Stimulated activated naive CD8-positive, alpha-beta T cell treated with anti-CD3 and anti-CD28 coated beads, Interleukin-15, Interleukin-2, amounts not matched to agents 100 ng/mL and 50 ng/mL, for 24 hours (primary cell): ENCODE measurements around the gene GGTA1.
A peak's percentile ranks its signal among the peaks of the same experiment; 100 is the strongest.

ENCODE experiments used
- H3K27ac Mint-ChIP-seq: one replicate; pipeline ENCODE4 v1.8.0; 2021; ENCODE audit warnings: mild to moderate bottlenecking, mixed read lengths
- H3K27me3 Mint-ChIP-seq: one replicate; pipeline ENCODE4 v1.8.0; 2021; ENCODE audit warnings: mixed read lengths
- H3K36me3 Mint-ChIP-seq: one replicate; pipeline ENCODE4 v1.8.0; 2021; ENCODE audit warnings: low read depth, mixed read lengths
- H3K4me1 Mint-ChIP-seq: one replicate; pipeline ENCODE4 v1.8.0; 2021; ENCODE audit warnings: low read depth, mixed read lengths
- H3K4me3 Mint-ChIP-seq: one replicate; pipeline ENCODE4 v1.8.0; 2021; ENCODE audit warnings: mild to moderate bottlenecking, mixed read lengths
- H3K9me3 Mint-ChIP-seq: one replicate; pipeline ENCODE4 v1.8.0; 2021; ENCODE audit warnings: mixed read lengths

GGTA1 gene

DNA sequence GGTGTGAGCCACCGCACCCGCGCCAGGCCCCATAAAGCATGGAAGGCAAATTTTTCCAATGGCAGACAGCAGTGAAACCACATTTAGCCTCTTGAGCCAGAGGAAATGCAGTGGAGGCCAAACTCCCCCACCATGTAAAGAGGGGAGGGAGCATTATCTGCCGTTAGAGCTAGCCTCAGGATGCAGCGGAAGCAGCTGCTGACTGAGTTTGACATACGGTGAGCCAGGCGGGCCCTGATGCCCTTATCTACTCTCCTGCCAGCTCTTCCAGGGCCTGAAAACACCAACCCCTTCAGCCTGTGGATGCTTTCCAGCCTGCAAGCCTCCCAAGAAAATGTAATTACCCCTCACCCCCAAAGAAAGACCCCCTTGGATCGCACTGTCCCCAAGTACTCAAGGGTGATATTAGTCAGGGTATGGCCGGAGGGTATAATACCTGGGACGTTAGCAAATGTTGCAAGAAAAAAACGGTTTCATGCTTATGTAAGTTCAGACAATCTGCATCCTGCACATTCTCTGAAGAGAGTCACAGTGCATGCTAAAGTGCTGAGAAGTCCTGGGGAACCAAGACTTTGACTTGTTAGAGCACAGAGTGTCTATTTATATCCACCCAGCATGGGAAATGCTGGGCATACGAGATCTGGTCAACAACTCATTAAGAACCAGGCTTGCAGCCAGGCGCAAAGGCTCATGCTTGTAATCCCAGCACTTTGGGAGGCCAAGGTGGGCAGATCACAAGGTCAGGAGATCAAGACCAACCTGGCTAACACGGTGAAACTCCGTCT, 11.3 kb upstream of the GGTA1 start:
- H3K27ac Mint-ChIP-seq = no peak overlapping the region
- peaks cover 7% of the 10 kb centered on the region for H3K27me3 Mint-ChIP-seq
- H3K4me3 Mint-ChIP-seq = no peak overlapping the region
- no peaks in the 10 kb centered on the region for H3K4me1 Mint-ChIP-seq
- H3K36me3 Mint-ChIP-seq = no peaks in the 10 kb centered on the region
- H3K9me3 Mint-ChIP-seq = no peaks in the 10 kb centered on the region

DNA sequence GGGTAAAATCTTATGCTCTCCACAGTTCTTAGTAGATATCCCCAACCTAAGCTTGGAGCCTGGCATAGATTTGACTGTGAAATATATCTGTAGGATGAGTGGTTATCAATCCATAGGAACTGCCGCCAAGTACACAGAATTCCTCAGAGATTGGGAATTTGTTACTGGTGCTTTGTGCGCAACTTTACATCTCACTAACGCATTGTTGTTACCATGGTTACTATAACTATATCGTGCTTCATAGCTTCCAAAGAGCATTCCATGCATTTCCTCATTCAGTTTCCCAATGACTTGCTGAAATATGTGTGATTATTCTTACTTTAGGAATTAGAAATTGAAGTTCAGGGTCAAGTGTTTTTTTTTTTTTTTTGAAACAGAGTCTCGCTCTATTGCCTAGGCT, 9.5 kb upstream of the GGTA1 start:
- H3K4me3 Mint-ChIP-seq = no peak overlapping the region
- no peaks in the 10 kb centered on the region for H3K36me3 Mint-ChIP-seq
- no peak overlapping the region for H3K27ac Mint-ChIP-seq
- peaks cover 7% of the 10 kb centered on the region for H3K27me3 Mint-ChIP-seq
- H3K9me3 Mint-ChIP-seq = no peaks in the 10 kb centered on the region
- H3K4me1 Mint-ChIP-seq = no peaks in the 10 kb centered on the region

DNA sequence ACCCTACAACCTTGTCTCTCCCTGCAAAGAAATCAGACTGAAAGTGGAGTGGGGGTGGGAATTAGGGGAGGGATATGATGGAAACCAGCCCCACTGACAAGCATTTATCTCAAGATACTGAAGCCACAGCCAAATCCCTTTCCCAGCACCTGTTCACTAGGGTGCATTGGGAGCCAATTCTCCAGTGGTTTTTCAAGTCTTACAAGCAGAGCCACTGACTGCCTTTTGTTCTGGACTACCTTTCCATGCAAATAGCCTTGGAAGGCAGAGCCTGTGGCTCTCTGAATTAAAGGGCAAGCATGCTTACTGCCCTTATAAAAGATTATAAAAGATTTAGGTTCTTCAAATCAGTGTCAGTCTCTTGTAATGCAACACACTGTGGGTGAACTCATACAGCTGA, 8.8 kb upstream of the GGTA1 start:
- no peaks in the 10 kb centered on the region for H3K36me3 Mint-ChIP-seq
- no peak overlapping the region for H3K4me3 Mint-ChIP-seq
- peaks cover 11% of the 10 kb centered on the region for H3K27me3 Mint-ChIP-seq
- H3K9me3 Mint-ChIP-seq = no peaks in the 10 kb centered on the region
- no peak overlapping the region for H3K27ac Mint-ChIP-seq
- H3K4me1 Mint-ChIP-seq = no peaks in the 10 kb centered on the region

GRCh38 chr9:121505903-121506735, 6.5 kb upstream of the GGTA1 start:
- Mint-ChIP-seq H3K4me1 (no peaks in the 10 kb centered on the region), H3K27ac (no peak overlapping the region), H3K27me3 (peaks cover 18% of the 10 kb centered on the region), H3K36me3 (no peaks in the 10 kb centered on the region), H3K9me3 (no peaks in the 10 kb centered on the region), H3K4me3 (no peak overlapping the region)

GRCh38 chr9:121503444-121503843, 3.8 kb upstream of the GGTA1 start:
- Mint-ChIP-seq H3K27me3 (peaks cover 36% of the 10 kb centered on the region), H3K27ac (no peak overlapping the region), H3K9me3 (no peaks in the 10 kb centered on the region), H3K36me3 (no peaks in the 10 kb centered on the region), H3K4me1 (peaks cover 15% of the 10 kb centered on the region), H3K4me3 (no peak overlapping the region)

DNA sequence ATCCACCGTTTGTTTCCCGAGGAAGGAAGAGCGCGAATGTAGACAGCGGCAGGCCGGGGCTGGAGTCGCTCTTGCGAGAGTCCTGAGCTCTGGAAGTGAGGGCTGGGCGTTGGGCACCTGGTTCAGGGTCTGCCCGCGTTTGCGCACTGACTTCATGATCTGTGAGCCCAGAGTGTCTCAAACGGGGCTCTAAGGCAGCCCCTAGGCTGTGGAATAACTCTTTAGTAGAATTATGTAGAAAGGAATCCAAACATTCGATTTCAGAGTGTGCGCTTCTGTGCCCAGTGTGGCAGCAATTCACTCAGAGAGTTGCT, 478 bp upstream of the GGTA1 start:
- Mint-ChIP-seq H3K27ac (no peak overlapping the region), H3K27me3 (peaks cover 62% of the 10 kb centered on the region), H3K36me3 (no peaks in the 10 kb centered on the region), H3K4me1 (peaks cover 23% of the 10 kb centered on the region), H3K9me3 (peaks cover 4% of the 10 kb centered on the region), H3K4me3 (peak overlapping the region; percentile 55)

- Mint-ChIP-seq H3K27ac (no peak overlapping the region), H3K4me1 (peaks cover 23% of the 10 kb centered on the region), H3K27me3 (peaks cover 68% of the 10 kb centered on the region), H3K9me3 (peaks cover 4% of the 10 kb centered on the region), H3K36me3 (no peaks in the 10 kb centered on the region), H3K4me3 (peak overlapping the region; percentile 65)
These were observed 542 bp downstream of the GGTA1 start for GRCh38 chr9:121499177-121499426.

- Mint-ChIP-seq H3K27ac (no peak overlapping the region), H3K4me1 (peaks cover 23% of the 10 kb centered on the region), H3K36me3 (no peaks in the 10 kb centered on the region), H3K27me3 (peaks cover 66% of the 10 kb centered on the region), H3K9me3 (peaks cover 4% of the 10 kb centered on the region), H3K4me3 (peak overlapping the region; percentile 65)
These were observed 1.0 kb downstream of the GGTA1 start for GRCh38 chr9:121498487-121499176.

- H3K9me3 Mint-ChIP-seq = peaks cover 4% of the 10 kb centered on the region
- H3K27ac Mint-ChIP-seq = no peak overlapping the region
- H3K27me3 Mint-ChIP-seq = peaks cover 60% of the 10 kb centered on the region
- H3K4me3 Mint-ChIP-seq = peak overlapping the region; percentile 65
- H3K36me3 Mint-ChIP-seq = no peaks in the 10 kb centered on the region
- peaks cover 23% of the 10 kb centered on the region for H3K4me1 Mint-ChIP-seq
These were observed 1.5 kb downstream of the GGTA1 start for GRCh38 chr9:121498150-121498486.

DNA sequence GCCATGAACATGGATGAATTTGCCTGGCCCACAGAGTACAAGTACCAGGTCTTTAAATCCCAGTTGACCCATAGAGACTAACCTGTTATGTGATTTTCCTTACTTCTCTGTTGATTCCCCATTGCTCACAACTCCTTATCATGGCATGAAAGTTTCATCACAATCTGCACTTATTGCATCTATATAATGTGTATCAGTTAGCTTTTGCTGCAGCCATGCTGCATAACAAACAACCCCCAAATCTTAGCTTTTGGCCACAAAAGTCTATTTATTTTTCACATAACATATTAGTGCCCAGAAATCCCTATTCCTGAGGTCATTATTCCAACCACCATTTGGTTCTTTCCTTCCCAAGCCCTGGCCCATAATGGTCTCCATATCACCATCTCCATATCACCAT, 3.7 kb downstream of the GGTA1 start:
- H3K27me3 Mint-ChIP-seq = peaks cover 53% of the 10 kb centered on the region
- H3K36me3 Mint-ChIP-seq = no peaks in the 10 kb centered on the region

GRCh38 chr9:121494192-121494591, 5.5 kb downstream of the GGTA1 start:
- peaks cover 43% of the 10 kb centered on the region for H3K27me3 Mint-ChIP-seq
- H3K27ac Mint-ChIP-seq = no peak overlapping the region
- peaks cover 4% of the 10 kb centered on the region for H3K9me3 Mint-ChIP-seq
- peaks cover 22% of the 10 kb centered on the region for H3K4me1 Mint-ChIP-seq
- no peak overlapping the region for H3K4me3 Mint-ChIP-seq
- no peaks in the 10 kb centered on the region for H3K36me3 Mint-ChIP-seq

More for the DNA sequence above, 3.7 kb downstream of the GGTA1 start:
- Mint-ChIP-seq H3K9me3 (peaks cover 4% of the 10 kb centered on the region), H3K4me3 (no peak overlapping the region), H3K4me1 (peaks cover 23% of the 10 kb centered on the region), H3K27ac (no peak overlapping the region)

- H3K9me3 Mint-ChIP-seq = peaks cover 4% of the 10 kb centered on the region
- no peak overlapping the region for H3K27ac Mint-ChIP-seq
- H3K4me3 Mint-ChIP-seq = no peak overlapping the region
- H3K27me3 Mint-ChIP-seq = peaks cover 14% of the 10 kb centered on the region
- H3K36me3 Mint-ChIP-seq = no peaks in the 10 kb centered on the region
- H3K4me1 Mint-ChIP-seq = peaks cover 13% of the 10 kb centered on the region
These were observed 8.5 kb downstream of the GGTA1 start for GRCh38 chr9:121491111-121491510.

- no peak overlapping the region for H3K4me3 Mint-ChIP-seq
- H3K27ac Mint-ChIP-seq = no peak overlapping the region
- H3K27me3 Mint-ChIP-seq = peaks cover 2% of the 10 kb centered on the region
- peaks cover 28% of the 10 kb centered on the region for H3K4me1 Mint-ChIP-seq
- no peaks in the 10 kb centered on the region for H3K36me3 Mint-ChIP-seq
- no peaks in the 10 kb centered on the region for H3K9me3 Mint-ChIP-seq
These were observed 10.3 kb downstream of the GGTA1 start for GRCh38 chr9:121489344-121489743.

GRCh38 chr9:121486043-121486442, 13.6 kb downstream of the GGTA1 start:
- H3K9me3 Mint-ChIP-seq = no peaks in the 10 kb centered on the region
- H3K4me1 Mint-ChIP-seq = peaks cover 28% of the 10 kb centered on the region
- no peak overlapping the region for H3K27ac Mint-ChIP-seq
- no peaks in the 10 kb centered on the region for H3K36me3 Mint-ChIP-seq
- no peaks in the 10 kb centered on the region for H3K27me3 Mint-ChIP-seq
- no peak overlapping the region for H3K4me3 Mint-ChIP-seq

- Mint-ChIP-seq H3K27me3 (no peaks in the 10 kb centered on the region), H3K9me3 (no peaks in the 10 kb centered on the region), H3K27ac (no peak overlapping the region), H3K36me3 (no peaks in the 10 kb centered on the region), H3K4me3 (no peak overlapping the region), H3K4me1 (peaks cover 28% of the 10 kb centered on the region)
These were observed 14.0 kb downstream of the GGTA1 start for GRCh38 chr9:121485623-121486022.
